GM19324 (cell line): ENCODE measurements around the gene SEC22C.

ENCODE experiments used
- ATAC-seq: cut with Tn5 transposase; IDR thresholded peaks from one replicate; pipeline ENCODE4 v1.9.1; 2021; ENCODE audit warnings: mild to moderate bottlenecking, moderate library complexity; ENCODE audit not compliant: unreplicated experiment, low FRiP score

The SEC22C gene

GRCh38 chr3:42515976-42516375 lies 65.8 kb downstream of the SEC22C start:
- no peak for ATAC-seq

GRCh38 chr3:42515391-42515916 lies 66.3 kb downstream of the SEC22C start:
- no peak for ATAC-seq

GRCh38 chr3:42514876-42515275 lies 66.9 kb downstream of the SEC22C start:
- ATAC-seq, result no peak

- ATAC-seq, result no peak
Measured at GRCh38 chr3:42513521-42513920, 68.2 kb downstream of the SEC22C start.

- no peak for ATAC-seq
Measured at GRCh38 chr3:42513121-42513520, 68.6 kb downstream of the SEC22C start.

- no peak for ATAC-seq
Measured at GRCh38 chr3:42511736-42512135, 70.0 kb downstream of the SEC22C start.

GRCh38 chr3:42511201-42511600 lies 70.6 kb downstream of the SEC22C start:
- ATAC-seq, result no peak

GRCh38 chr3:42510325-42510724 lies 71.4 kb downstream of the SEC22C start:
- ATAC-seq, result no peak

- no peak for ATAC-seq
Measured at GRCh38 chr3:42509111-42509510, 72.7 kb downstream of the SEC22C start.

- no peak for ATAC-seq
Measured at GRCh38 chr3:42508562-42508961, 73.2 kb downstream of the SEC22C start.

GRCh38 chr3:42507761-42508335 lies 73.9 kb downstream of the SEC22C start:
- no peak for ATAC-seq

GRCh38 chr3:42507252-42507651 lies 74.5 kb downstream of the SEC22C start:
- no peak for ATAC-seq

GRCh38 chr3:42505849-42506410 lies 75.8 kb downstream of the SEC22C start:
- no peak for ATAC-seq

GRCh38 chr3:42505128-42505848 lies 76.5 kb downstream of the SEC22C start:
- ATAC-seq, result no peak

- ATAC-seq, result no peak
Measured at GRCh38 chr3:42504334-42505127, 77.2 kb downstream of the SEC22C start.

GRCh38 chr3:42503957-42504333 lies 77.8 kb downstream of the SEC22C start:
- ATAC-seq, result no peak

- ATAC-seq, result no peak
Measured at GRCh38 chr3:42503251-42503924, 78.4 kb downstream of the SEC22C start.

GRCh38 chr3:42502429-42503250 lies 79.1 kb downstream of the SEC22C start, which contains the start of gene VIPR1:
Gene VIPR1 (plus strand): TSS chr3:42502643. CDS start chr3:42502736, 93 bp downstream.
- ATAC-seq, result peak; percentile 89

- ATAC-seq, result no peak
Measured at GRCh38 chr3:42501681-42502428, 79.9 kb downstream of the SEC22C start.
